Femur (tissue), 1 donor: ENCODE results near the gene UAP1L1.
"Not testable (repeated sequence)": the region's sequence is repeated elsewhere in the genome, so short reads cannot be mapped to it uniquely, and the experiment has no call there.

Experiments
- DNase-seq: peaks from one replicate; pipeline ENCODE4 v3.0.0-alpha.2; 2017

The UAP1L1 gene

DNA sequence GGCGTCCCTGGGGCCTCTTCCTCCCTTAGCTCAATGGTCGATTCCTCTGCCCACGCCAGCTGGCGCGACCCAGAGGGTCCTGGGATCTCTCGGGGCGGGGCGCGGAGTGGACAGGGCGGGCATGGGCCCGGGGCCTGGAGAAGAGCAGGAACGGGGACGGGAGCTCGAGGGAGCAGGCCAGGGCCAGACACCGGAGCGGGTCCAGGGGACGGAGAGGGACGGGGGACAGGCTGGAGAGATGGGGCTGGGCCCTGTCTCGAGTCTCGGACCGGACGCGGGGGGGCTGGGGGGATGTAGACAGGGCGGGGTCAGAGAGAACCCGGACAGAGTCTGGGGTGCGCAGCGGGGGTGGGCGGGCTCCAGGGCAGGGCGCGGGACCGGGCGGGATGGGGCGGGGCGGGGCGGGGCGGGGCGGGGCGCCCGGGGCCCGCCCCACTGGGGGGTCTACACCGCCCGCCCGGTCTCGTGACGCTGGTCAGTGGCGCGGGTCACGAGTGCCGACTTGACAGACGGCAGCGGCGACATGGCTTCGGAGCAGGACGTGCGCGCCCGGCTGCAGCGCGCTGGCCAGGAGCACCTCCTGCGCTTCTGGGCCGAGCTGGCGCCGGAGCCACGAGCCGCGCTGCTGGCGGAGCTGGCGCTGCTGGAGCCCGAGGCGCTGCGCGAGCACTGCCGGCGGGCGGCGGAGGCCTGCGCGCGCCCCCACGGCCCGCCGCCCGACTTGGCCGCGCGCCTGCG is at the start of gene UAP1L1:
TSS of gene UAP1L1 (plus strand) at position 508 of the 738 bp plus-strand sequence. CDS start at position 524, 16 bp downstream.
- DNase-seq: peak; percentile 71

- DNase-seq: peak; percentile 67
Observed at GRCh38 chr9:137028263-137029057, 48.9 kb upstream of the UAP1L1 start.

DNA sequence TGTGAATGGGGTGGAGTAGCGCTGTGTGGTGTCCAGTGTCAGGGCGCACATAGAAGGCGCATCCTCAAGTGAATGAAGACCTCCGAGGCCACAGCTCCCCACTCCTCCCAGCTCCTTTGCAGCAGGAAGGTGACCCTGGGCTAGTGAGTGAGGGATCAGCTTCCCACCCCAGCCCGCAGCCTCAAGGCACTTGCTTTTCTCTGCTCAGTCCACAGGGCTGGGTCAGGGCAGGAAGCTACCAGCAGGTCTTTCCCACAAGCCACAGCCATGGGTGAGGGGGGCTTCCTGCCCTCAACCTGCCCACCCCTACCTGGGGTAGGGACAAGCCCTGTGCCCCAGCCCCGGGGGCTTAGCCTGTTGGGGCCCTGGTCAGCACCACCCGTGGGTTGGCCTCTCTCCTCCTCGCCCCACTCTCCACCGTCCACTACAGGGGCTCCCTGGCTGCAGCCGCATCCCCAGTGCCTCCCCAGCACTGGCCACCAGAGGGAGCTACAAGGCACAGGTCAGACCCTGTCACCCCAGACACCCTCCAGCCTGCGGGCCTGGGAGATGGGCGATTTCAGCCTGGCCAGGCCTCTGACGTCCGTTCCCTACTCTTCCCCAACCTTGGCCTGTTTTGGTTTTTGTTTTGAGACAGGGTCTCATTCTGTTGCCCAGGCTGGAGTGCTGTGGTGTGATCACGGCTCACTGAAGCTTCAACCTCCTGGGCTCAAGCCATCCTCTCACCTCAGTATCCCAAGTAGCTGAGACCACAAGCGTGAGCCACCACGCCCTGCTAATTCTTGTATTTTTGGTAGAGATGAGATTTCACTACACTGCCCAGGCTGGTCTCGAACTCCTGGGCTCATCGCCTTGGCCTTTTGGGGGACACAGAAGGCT is 48.0 kb upstream of the UAP1L1 start:
- peak; percentile 75 for DNase-seq

DNA sequence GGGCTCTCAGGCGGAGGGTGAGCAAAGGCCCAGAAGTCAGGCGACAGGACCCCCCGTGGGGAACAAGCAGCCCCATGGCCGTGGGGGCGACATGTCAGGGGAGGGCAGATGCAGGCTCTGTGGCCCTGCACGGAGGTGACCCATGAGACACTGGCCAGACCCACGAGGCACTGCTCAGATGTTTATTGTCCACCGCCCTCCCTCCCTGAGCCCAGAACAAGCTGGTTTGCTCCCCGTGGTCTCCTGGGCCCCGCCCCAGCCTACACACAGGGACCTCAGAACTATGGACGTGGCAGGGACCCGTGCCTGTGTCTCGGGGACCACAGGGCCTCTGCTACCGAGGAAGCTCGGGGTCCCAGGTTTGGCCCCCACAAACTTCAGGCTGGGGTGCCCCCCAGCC is 47.3 kb upstream of the UAP1L1 start:
- no peak for DNase-seq

DNA sequence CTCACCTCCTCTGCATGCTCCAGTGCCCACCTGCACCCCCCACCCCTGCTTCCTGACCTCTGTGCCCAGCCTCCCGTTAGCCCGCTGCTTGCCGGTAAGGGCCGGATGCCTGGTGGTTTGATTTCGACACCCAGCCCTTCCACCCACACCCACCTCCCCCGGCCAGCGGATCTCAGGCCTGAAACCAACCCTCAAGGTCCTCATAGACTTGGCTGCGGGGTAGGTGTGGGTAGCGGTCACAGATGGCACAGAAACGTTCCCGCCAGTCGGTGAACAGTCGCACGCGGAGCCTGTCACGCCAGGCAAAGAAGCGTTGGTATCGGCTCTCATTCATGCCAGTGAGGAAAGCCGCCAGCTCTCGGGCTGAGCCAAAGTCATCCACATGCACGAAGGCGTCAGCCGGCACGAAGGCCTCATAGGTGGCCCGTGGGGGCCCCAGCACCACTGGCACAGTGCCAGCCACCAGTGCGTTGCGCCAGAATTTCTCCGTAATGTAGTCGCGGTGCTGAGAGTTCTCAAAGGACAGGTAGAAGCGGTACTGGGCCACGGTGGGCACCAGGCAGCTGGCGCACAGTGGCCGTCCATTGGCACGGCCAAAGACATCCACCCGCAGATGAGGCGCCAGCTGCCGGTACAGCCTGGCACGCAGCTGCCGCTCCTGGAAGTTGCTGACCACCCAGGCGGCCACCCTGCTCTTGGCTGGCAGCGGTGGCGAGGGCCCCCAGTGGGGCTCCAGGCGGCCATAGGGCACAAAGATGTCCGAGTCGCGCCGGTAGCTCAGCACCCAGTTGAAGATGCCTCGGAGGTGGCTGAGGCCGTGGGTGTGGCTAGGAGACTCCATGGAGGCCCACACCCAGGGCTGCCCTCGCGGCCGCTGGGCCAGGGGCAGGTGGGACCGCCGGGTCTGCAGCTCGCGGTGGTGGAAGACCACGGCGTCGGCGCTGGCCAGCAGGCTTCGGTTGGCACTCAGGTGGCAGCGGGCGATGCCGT is 46.5 kb upstream of the UAP1L1 start:
- no peak for DNase-seq

- DNase-seq: no peak
Observed at GRCh38 chr9:137031904-137032640, 45.2 kb upstream of the UAP1L1 start, which contains the start of gene FUT7. TSS of gene FUT7 (minus strand) at chr9:137032088. CDS start at chr9:137031991, 97 bp downstream.

- DNase-seq: no peak
Observed at GRCh38 chr9:137032858-137033257, 44.5 kb upstream of the UAP1L1 start.

- DNase-seq: not testable (repeated sequence)
Observed at GRCh38 chr9:137033481-137033880, 43.8 kb upstream of the UAP1L1 start.

- no peak for DNase-seq
Observed at GRCh38 chr9:137034039-137034708, 43.1 kb upstream of the UAP1L1 start.

GRCh38 chr9:137034709-137035506 is 42.4 kb upstream of the UAP1L1 start:
- peak; percentile 91 for DNase-seq

GRCh38 chr9:137035507-137035834 is 41.8 kb upstream of the UAP1L1 start:
- no peak for DNase-seq

DNA sequence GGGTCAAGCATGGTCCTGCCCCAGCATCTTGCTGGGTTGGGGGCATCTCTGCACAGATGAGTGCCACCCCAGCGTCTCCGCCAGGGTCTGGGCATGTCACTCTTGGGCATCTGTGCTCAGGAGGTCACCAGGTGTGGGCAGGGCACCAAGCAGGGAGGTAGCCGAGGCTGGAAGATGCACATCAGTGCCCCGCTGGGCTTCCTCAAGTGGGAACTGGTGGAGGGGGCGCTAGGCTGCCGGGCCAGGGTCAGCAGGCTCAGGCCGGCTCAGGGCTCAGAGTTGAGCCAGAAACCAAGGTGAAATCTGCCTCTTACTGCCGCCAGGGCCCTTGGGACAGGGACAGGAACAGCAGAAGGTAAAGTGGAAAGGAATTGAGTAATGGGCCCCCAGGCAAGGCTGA is 41.4 kb upstream of the UAP1L1 start:
- no peak for DNase-seq

DNA sequence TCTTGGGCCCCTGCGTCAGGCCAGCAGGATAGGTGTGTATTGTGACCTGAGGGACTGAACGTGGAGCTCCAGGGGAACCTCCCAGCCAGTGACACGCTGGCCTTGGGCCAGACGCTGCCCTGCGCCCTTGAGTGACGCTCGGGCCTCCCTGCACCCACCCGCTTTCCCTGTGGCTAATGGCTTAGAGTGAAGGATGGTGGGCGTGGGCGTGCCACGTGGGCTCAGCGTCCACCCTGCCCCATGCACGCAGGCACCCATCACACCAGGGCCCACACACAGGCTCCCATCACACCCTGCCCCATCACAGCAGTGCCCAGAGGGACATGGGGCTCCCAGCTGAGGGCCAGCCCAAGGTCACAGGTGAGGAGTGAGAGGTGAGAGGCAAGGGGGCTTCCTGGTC is 40.3 kb upstream of the UAP1L1 start:
- no peak for DNase-seq

DNA sequence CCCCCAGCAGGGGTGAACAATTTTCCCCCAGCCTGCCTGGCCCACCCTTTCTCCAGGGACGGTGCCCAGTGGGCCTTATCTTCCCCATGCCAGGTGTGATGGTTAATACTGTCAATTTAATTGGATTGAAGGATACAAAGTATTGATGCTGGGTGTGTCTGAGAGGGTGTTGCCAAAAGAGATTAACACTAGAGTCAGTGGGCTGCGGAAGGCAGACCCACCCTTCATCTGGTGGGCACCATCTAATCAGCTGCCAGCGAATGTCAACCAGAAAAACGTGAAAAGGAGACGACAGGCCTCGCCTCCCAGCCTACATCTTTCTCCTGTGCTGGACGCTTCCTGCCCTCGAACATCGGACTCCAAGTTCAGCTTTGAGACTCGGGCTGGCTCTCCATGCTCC is 39.8 kb upstream of the UAP1L1 start:
- DNase-seq: no peak

GRCh38 chr9:137038916-137039315 is 38.4 kb upstream of the UAP1L1 start:
- no peak for DNase-seq

GRCh38 chr9:137039611-137040366 is 37.5 kb upstream of the UAP1L1 start:
- no peak for DNase-seq

GRCh38 chr9:137040568-137040967 is 36.7 kb upstream of the UAP1L1 start:
- DNase-seq: no peak

- no peak for DNase-seq
Observed at GRCh38 chr9:137041124-137041523, 36.2 kb upstream of the UAP1L1 start.
